HG02571 (cell line): ENCODE results near the gene ZFP2.

Source experiments
- ATAC-seq: cut with Tn5 transposase; IDR thresholded peaks from one replicate; pipeline ENCODE4 v1.9.1; 2021; ENCODE audit warnings: mild to moderate bottlenecking, moderate library complexity; ENCODE audit not compliant: unreplicated experiment

The ZFP2 gene

GRCh38 chr5:178965465-178966055 is 69.8 kb downstream of the ZFP2 start:
- ATAC-seq, result no peak

DNA sequence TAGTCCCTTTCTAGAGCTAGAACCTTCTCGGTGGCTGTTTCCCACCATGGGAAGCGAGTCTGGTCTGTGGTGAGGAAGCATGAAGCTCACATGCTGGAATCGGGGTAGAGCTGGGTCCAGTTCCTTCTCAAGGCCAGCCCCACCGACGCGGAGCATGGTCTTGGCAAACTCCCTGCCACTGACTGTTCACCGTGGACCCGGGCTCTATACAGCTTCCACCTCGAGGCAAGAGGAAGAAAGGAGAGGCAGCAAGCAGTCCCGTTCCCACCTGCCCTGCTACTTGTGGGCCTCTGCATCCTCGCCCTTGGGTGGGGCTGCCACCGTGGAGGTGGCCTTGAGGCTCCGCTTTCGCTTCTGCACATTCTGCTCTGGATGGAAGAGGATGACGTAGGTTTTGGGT is 85.7 kb downstream of the ZFP2 start:
- ATAC-seq, result no peak
